WI38 (cell line): ENCODE measurements around the gene STX18.

Source experiments
- H3K4me3 ChIP-seq: 2 replicates; pipeline ENCODE4 v1.5.1; 2011; ENCODE audit warnings: low read depth, mild to moderate bottlenecking, control low read depth, low read length
- TF ChIP-seq, protein P1 (sequence below): IDR thresholded peaks from 2 replicates; pipeline ENCODE4 v1.5.1; 2012; ENCODE audit warnings: low read depth, mild to moderate bottlenecking, control low read depth, low read length

STX18 gene

DNA sequence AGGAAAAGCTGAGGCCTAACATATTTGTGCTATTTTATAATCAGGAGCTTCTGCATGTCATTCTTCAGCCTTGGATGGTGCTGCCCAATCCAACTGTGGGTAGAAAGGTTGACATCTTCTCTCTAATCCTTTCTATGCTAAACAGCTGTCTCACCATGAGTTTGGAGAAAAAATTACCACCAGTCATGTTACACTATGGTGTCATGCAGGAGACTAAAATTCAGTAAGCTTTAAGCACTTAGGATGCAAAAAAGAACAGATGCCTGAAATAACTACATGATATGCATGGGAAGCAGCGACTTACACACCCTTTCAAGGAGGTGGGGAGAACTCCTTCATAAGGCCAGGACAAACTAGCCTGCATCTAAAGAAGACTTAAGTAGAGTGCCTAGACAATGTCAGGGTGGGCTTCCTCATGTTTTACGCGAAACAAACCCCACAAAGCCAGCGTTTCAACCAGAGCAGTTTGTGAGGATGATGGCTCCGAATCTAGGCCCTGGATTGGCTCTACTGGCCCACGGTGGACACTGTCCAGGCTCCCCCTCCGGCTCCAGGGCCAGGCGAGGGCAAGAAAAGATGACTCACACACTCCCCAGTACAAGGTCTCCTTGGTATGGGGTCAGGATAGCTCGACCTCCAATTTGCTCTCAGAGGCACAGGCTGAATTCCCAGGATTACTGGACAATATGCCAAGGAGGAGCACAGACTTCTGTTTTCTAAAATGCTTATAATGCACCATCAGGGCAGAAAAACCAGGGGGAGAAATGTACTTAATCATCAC lies 45.1 kb downstream of the STX18 start:
- no peak overlapping the region for H3K4me3 ChIP-seq
- TF ChIP-seq, protein P1, sequence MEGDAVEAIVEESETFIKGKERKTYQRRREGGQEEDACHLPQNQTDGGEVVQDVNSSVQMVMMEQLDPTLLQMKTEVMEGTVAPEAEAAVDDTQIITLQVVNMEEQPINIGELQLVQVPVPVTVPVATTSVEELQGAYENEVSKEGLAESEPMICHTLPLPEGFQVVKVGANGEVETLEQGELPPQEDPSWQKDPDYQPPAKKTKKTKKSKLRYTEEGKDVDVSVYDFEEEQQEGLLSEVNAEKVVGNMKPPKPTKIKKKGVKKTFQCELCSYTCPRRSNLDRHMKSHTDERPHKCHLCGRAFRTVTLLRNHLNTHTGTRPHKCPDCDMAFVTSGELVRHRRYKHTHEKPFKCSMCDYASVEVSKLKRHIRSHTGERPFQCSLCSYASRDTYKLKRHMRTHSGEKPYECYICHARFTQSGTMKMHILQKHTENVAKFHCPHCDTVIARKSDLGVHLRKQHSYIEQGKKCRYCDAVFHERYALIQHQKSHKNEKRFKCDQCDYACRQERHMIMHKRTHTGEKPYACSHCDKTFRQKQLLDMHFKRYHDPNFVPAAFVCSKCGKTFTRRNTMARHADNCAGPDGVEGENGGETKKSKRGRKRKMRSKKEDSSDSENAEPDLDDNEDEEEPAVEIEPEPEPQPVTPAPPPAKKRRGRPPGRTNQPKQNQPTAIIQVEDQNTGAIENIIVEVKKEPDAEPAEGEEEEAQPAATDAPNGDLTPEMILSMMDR, result no peak

GRCh38 chr4:4494882-4495281 lies 47.0 kb downstream of the STX18 start:
- H3K4me3 ChIP-seq, result no peak overlapping the region
- TF ChIP-seq, protein P1, result no peak

DNA sequence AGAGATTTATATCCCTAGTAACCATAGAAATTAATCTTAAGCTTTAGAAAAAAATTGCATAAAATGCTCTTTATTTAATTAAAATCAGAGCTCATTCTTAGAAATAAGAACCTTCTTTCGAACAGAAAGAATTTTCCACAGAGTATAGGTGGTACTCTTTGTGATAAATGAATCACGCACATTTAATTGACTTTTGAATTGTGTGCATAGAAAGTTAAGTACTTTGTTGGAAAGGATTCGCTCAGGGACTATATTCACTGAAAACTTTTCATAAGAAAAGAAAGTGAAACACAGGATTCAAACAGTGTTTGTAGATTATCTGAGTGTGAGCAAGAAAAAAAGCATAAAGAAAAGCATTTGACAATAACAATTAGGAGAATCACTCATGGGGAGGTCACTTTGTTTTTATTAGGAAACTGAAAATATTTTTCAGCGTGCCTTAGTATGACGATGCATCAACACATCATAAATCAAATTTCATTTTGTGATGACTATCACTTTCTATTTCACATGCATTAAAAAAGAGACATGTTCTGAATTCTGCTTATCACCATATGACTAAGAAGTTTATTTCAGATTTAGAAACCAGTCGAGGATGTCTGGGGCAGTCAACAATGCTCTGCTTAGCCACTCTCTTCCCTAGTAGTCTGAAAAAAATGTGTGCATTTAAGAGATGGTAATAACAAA lies 49.5 kb downstream of the STX18 start:
- peak overlapping the region; percentile 35 for H3K4me3 ChIP-seq
- TF ChIP-seq, protein P1, result no peak

DNA sequence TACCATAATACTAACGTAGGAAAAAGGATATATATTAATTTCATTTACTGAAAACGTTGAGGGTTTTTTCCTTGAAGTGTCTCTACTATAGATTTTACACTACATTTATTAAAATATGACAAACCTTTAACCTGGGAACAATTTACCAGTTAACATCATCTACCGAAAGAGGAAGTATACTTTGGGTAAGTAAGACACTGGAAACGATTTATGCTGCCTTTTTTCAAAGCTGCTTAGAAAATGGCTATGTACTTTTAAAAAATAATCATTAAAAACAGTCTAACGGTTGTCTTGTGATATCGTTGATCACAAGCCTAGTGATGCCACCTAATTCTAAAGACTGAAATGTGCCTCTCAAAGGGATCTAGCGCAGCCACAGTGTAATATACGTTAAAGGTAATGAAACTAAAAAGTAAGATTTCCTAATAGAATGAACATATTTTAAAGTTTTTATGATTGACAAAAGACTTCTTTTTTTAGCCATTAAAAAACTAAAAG lies 50.4 kb downstream of the STX18 start:
- TF ChIP-seq, protein P1, result no peak
- no peak overlapping the region for H3K4me3 ChIP-seq

DNA sequence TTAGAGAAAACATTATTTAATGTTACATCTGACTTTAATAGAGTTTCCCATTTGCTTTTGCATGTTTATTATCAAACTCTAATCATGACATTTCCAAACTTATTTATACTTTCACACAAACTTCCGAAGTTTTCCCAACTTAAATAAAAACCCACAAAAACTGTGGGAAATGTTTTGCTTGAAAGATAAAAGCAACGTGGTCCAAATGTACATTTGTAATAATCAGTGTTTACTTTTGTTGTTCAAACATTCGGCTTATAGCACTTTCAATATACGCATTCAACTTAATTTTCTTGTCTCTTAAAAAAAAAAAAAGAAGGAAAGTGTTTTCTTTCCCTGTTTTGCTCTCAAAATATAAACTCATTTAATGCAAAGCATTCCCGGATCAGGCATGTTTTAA lies 51.0 kb downstream of the STX18 start:
- TF ChIP-seq, protein P1, result no peak
- H3K4me3 ChIP-seq, result no peak overlapping the region

DNA sequence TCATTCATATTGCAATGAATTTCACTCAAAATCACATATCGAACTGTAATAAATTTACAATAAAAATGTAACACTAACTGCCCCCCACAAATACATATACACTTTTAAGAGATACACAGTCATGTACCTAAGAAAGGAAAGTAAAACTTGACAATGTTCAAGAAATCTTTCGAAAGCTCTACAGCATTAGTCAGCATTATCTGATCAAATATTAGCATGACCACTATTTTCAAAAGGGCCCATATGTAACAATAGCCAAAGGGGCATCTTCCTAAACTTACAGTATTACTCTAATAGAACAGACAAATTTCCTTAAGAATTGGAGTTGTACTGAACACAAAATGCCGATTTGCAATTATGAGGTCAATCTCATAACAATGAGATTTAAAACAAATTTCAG lies 51.8 kb downstream of the STX18 start:
- H3K4me3 ChIP-seq, result no peak overlapping the region

More for the DNA sequence above, 51.8 kb downstream of the STX18 start:
- TF ChIP-seq, protein P1, result no peak
